ENCODE results near the gene BRD8. TPM values are rescaled to one million over a fixed set of nuclear protein-coding genes. Genes with fewer than 3 reads are reported as not detected.
"Not testable (repeated sequence)": the region's sequence is repeated elsewhere in the genome, so short reads cannot be mapped to it uniquely, and the experiment has no call there.

BRD8 gene
- polyA plus RNA-seq, 3 donors: 116 to 184 (median 141) TPM

- DNase-seq (ENCODE audit: extremely low read depth in 1 of 11, low read depth in 9 of 11, low spot score in 4 of 11): peak in 9 of 11 donors; percentile 21 to 65 (median 43)
Measured at GRCh38 chr5:138180183-138180782, 1.9 kb upstream of the BRD8 start.

GRCh38 chr5:138179277-138179857, 937 bp upstream of the BRD8 start:
- peak in 4 of 11 donors; percentile 1 to 7 (median 2) for DNase-seq (ENCODE audit: extremely low read depth in 1 of 11, low read depth in 9 of 11, low spot score in 4 of 11)

- DNase-seq (ENCODE audit: extremely low read depth in 1 of 11, low read depth in 9 of 11, low spot score in 4 of 11): peak in 7 of 11 donors; percentile 12 to 28 (median 20)
Measured at GRCh38 chr5:138177941-138178515, 402 bp downstream of the BRD8 start.

- no peak for DNase-seq (ENCODE audit: extremely low read depth in 1 of 11, low read depth in 9 of 11, low spot score in 4 of 11)
Measured at GRCh38 chr5:138170299-138170698, 8.1 kb downstream of the BRD8 start.

GRCh38 chr5:138169124-138169523, 9.3 kb downstream of the BRD8 start:
- DNase-seq (ENCODE audit: extremely low read depth in 1 of 11, low read depth in 9 of 11, low spot score in 4 of 11): no peak

- DNase-seq (ENCODE audit: extremely low read depth in 1 of 11, low read depth in 9 of 11, low spot score in 4 of 11): no peak
Measured at GRCh38 chr5:138163721-138164120, 14.7 kb downstream of the BRD8 start.

GRCh38 chr5:138160706-138161105, 17.7 kb downstream of the BRD8 start:
- no peak for DNase-seq (ENCODE audit: extremely low read depth in 1 of 11, low read depth in 9 of 11, low spot score in 4 of 11)

- DNase-seq (ENCODE audit: extremely low read depth in 1 of 11, low read depth in 9 of 11, low spot score in 4 of 11): no peak
Measured at GRCh38 chr5:138159666-138160065, 18.8 kb downstream of the BRD8 start.

GRCh38 chr5:138157626-138158025, 20.8 kb downstream of the BRD8 start:
- no peak for DNase-seq (ENCODE audit: extremely low read depth in 1 of 11, low read depth in 9 of 11, low spot score in 4 of 11)

- DNase-seq (ENCODE audit: extremely low read depth in 1 of 11, low read depth in 9 of 11, low spot score in 4 of 11): not testable (repeated sequence)
Measured at GRCh38 chr5:138155977-138156376, 22.5 kb downstream of the BRD8 start.

- DNase-seq (ENCODE audit: extremely low read depth in 1 of 11, low read depth in 9 of 11, low spot score in 4 of 11): peak in 1 of 11 donors; percentile 2
Measured at GRCh38 chr5:138149530-138149929, 28.9 kb downstream of the BRD8 start.

- DNase-seq (ENCODE audit: extremely low read depth in 1 of 11, low read depth in 9 of 11, low spot score in 4 of 11): no peak
Measured at GRCh38 chr5:138148811-138149210, 29.6 kb downstream of the BRD8 start.

- DNase-seq (ENCODE audit: extremely low read depth in 1 of 11, low read depth in 9 of 11, low spot score in 4 of 11): not testable (repeated sequence)
Measured at GRCh38 chr5:138143578-138143977, 34.9 kb downstream of the BRD8 start.

- DNase-seq (ENCODE audit: extremely low read depth in 1 of 11, low read depth in 9 of 11, low spot score in 4 of 11): no peak
Measured at GRCh38 chr5:138141734-138142133, 36.7 kb downstream of the BRD8 start.

GRCh38 chr5:138140268-138140667, 38.2 kb downstream of the BRD8 start:
- DNase-seq (ENCODE audit: extremely low read depth in 1 of 11, low read depth in 9 of 11, low spot score in 4 of 11): no peak

- DNase-seq (ENCODE audit: extremely low read depth in 1 of 11, low read depth in 9 of 11, low spot score in 4 of 11): no peak
Measured at GRCh38 chr5:138139781-138140090, 38.7 kb downstream of the BRD8 start.

- DNase-seq (ENCODE audit: extremely low read depth in 1 of 11, low read depth in 9 of 11, low spot score in 4 of 11): peak; percentile 50 to 77 (median 70)
Measured at GRCh38 chr5:138138949-138139780, 39.3 kb downstream of the BRD8 start, which contains the start of gene NME5. Gene NME5 (minus strand): TSS chr5:138139428. CDS start chr5:138138780, 648 bp downstream.

- no peak for DNase-seq (ENCODE audit: extremely low read depth in 1 of 11, low read depth in 9 of 11, low spot score in 4 of 11)
Measured at GRCh38 chr5:138132543-138132942, 45.9 kb downstream of the BRD8 start.

- no peak for DNase-seq (ENCODE audit: extremely low read depth in 1 of 11, low read depth in 9 of 11, low spot score in 4 of 11)
Measured at GRCh38 chr5:138129347-138129746, 49.1 kb downstream of the BRD8 start.

- no peak for DNase-seq (ENCODE audit: extremely low read depth in 1 of 11, low read depth in 9 of 11, low spot score in 4 of 11)
Measured at GRCh38 chr5:138128334-138128733, 50.1 kb downstream of the BRD8 start.
